WERI-Rb-1 (cell line): ENCODE data around the gene GNAI2.

ENCODE experiments used
- DNase-seq: peaks from one replicate; pipeline ENCODE4 v3.0.0-alpha.2; 2020
- H3K27ac ChIP-seq: fragments of 250-450 bp; sonication (Bioruptor Pico); 2 replicates; pipeline ENCODE4 v1.5.1; 2020; ENCODE audit warnings: mild to moderate bottlenecking, moderate library complexity
- H3K27me3 ChIP-seq: fragments of 250-450 bp; sonication (Bioruptor Pico); 2 replicates; pipeline ENCODE4 v1.5.1; 2021; ENCODE audit warnings: mild to moderate bottlenecking, low read depth, moderate library complexity; ENCODE audit not compliant: insufficient read depth, severe bottlenecking
- H3K36me3 ChIP-seq: fragments of 250-450 bp; sonication (Bioruptor Pico); 2 replicates; pipeline ENCODE4 v1.5.1; 2020; ENCODE audit warnings: mild to moderate bottlenecking, moderate library complexity
- H3K4me3 ChIP-seq: 2 replicates; pipeline ENCODE4 v1.5.1; 2011; ENCODE audit warnings: low read depth, mild to moderate bottlenecking, control low read depth, low read length
- H3K9me3 ChIP-seq: fragments of 250-450 bp; sonication (Bioruptor Pico); 2 replicates; pipeline ENCODE4 v1.5.1; 2021; ENCODE audit warnings: mild to moderate bottlenecking, moderate library complexity; ENCODE audit not compliant: severe bottlenecking
- TF ChIP-seq, protein P1 (sequence below): IDR thresholded peaks from 2 replicates; pipeline ENCODE4 v1.5.1; 2011; ENCODE audit warnings: low read depth, mild to moderate bottlenecking, control low read depth, inconsistent platforms, low read length

Gene GNAI2

DNA sequence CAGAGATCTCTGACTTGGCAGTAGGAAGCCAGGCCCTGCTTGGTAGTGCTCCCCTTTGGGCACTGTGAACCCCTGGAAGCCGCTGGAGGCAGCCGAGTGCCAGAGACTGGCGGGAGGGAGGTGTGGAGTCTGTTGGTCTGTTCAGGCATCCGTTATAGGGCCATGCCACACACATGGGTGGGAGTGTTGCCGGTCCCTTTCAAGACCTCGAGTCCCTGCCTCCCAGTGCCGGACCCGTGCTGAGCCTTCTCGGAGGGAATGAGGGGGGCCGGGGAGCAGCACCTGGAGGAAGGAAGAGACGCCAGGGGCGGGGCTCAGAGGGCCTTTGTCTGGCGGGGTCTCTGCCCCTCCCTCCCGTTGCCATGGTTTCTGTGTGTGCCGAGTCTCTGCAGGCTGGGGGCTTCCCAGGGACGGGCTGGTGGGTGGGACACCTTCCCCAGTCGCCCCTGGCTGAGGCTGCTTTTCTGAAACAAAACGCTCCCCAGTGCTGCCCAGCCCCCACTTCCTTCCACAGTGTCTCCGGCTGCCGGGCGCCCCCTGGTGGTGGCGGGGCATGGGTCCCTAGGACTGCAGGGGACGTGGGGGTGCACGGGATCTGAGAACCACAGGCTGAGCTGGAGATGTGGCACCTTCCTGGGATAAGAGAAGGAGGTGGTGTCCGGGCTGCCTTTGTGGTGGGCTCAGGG, 10.0 kb downstream of the GNAI2 start:
- DNase-seq, result peak; percentile 92
- peaks cover 12% of the 10 kb centered on the region for H3K36me3 ChIP-seq
- H3K27me3 ChIP-seq, result no peaks in the 10 kb centered on the region
- H3K27ac ChIP-seq, result peak overlapping the region; percentile 85
- H3K4me3 ChIP-seq, result peak overlapping the region; percentile 42
- TF ChIP-seq, protein P1, sequence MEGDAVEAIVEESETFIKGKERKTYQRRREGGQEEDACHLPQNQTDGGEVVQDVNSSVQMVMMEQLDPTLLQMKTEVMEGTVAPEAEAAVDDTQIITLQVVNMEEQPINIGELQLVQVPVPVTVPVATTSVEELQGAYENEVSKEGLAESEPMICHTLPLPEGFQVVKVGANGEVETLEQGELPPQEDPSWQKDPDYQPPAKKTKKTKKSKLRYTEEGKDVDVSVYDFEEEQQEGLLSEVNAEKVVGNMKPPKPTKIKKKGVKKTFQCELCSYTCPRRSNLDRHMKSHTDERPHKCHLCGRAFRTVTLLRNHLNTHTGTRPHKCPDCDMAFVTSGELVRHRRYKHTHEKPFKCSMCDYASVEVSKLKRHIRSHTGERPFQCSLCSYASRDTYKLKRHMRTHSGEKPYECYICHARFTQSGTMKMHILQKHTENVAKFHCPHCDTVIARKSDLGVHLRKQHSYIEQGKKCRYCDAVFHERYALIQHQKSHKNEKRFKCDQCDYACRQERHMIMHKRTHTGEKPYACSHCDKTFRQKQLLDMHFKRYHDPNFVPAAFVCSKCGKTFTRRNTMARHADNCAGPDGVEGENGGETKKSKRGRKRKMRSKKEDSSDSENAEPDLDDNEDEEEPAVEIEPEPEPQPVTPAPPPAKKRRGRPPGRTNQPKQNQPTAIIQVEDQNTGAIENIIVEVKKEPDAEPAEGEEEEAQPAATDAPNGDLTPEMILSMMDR, result peak; percentile 90
- H3K9me3 ChIP-seq, result no peaks in the 10 kb centered on the region

DNA sequence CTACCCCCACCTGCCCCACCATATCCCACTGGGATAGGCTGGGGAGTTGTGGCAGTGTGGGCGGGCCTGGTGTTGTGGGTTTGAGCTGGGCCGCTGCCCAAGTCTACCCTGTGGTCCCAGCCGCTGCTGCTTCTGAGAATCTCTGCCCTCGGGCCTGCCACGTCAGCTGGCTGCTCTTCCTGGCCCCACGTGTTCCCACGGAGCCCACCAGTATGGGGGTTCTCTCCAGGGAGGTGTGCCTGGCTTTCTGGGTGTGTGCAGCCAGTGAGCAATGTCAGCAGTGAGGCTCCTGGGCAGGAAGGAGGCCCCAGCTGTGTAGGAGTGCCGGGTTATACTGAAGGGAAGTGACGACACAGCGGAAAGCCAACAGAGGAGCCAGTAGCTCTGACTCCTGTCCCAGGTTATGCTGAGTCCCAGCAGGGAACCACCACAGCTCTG, 10.5 kb downstream of the GNAI2 start:
- DNase-seq, result no peak

DNA sequence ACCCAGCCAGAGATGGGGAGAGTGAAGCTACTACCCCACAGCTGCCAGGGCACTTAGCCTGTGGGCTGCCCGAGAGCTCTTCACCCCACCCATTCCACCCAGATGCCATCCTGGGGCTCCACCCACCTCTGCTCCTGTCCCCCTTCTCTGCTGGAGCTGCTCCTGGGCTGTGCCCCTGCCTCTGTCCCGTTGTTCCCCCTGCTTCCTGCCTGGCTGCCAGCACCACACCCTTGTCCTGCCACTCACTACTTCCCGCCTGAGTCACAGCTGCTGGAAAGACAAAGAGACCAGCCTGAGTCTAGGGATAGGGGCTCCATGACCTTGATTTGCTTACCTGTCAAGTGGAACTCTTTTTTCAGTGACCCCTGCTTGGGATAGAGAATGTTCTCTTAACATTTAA, 12.4 kb downstream of the GNAI2 start:
- TF ChIP-seq, protein P1, result no peak
- no peak for DNase-seq
- H3K36me3 ChIP-seq, result peaks cover 23% of the 10 kb centered on the region
- H3K27me3 ChIP-seq, result no peaks in the 10 kb centered on the region
- no peak overlapping the region for H3K4me3 ChIP-seq
- H3K27ac ChIP-seq, result no peak overlapping the region
- no peaks in the 10 kb centered on the region for H3K9me3 ChIP-seq

More for the DNA sequence above, 10.5 kb downstream of the GNAI2 start:
- Histone ChIP-seq H3K27ac (peak overlapping the region; percentile 85), H3K36me3 (peaks cover 12% of the 10 kb centered on the region), H3K9me3 (no peaks in the 10 kb centered on the region), H3K27me3 (no peaks in the 10 kb centered on the region), H3K4me3 (no peak overlapping the region)
- TF ChIP-seq, protein P1, result no peak

DNA sequence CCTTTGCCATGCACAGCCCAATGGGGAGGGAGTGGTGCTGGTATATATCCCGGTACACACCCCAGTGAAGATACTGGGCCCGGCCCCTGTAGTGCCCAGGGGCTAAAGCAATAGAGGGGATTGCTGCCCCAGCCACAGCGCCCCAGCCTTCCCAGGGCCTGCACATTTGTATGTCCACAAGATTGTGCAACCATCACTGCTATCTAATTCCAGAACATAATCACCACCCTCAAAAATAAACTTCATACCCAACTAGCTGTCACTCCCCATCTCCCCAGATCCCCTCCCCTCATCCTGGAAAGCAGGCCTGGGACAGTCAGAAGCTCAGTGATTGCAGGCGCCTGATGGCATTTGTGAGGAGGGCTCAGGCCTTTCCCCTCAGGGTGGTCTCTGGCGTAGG, 13.5 kb downstream of the GNAI2 start:
- no peak overlapping the region for H3K4me3 ChIP-seq
- no peaks in the 10 kb centered on the region for H3K9me3 ChIP-seq
- no peak overlapping the region for H3K27ac ChIP-seq
- TF ChIP-seq, protein P1, result no peak
- H3K27me3 ChIP-seq, result no peaks in the 10 kb centered on the region
- H3K36me3 ChIP-seq, result peaks cover 25% of the 10 kb centered on the region
- no peak for DNase-seq

DNA sequence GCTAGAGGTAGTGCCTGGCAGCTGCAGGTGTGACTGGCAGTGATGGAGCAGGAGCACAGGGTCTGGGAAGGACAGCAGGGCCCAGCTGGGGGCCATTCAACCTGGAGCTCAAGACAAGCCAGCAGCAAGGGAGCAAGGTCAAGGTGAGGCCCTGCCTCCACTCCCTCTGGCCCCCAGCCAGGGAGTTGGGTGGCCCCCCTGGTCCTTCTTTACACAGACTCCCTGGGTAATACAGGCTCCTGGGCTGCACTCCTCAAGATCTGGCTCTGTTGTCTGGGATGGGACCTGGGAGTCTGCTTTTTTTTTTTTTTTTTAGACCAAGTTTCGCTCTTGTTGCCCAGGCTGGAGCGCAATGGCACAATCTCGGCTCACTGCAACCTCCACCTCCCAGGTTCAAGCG, 14.5 kb downstream of the GNAI2 start:
- DNase-seq, result no peak
- H3K27ac ChIP-seq, result no peak overlapping the region
- peaks cover 29% of the 10 kb centered on the region for H3K36me3 ChIP-seq
- H3K4me3 ChIP-seq, result no peak overlapping the region
- no peaks in the 10 kb centered on the region for H3K9me3 ChIP-seq
- no peaks in the 10 kb centered on the region for H3K27me3 ChIP-seq
- TF ChIP-seq, protein P1, result no peak

DNA sequence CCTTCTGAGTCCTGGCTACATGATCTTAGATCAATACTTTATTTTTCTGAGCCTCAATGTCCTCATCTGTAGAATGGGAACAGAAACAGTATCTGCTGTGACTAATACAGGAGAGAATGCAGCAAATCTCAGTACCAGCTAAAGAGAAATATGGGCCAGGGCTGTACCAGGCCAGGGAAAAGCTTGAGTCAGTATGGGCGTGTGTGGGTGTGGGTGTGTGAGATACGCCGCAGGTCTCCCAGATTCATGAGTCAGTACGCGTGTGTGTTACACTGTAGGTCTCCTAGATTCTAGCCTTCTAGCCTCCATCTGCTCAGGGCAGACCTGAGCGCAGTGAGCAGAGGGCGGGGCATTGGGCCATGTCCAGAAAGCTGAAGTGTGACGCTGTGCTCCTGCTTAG, 15.2 kb downstream of the GNAI2 start:
- no peak overlapping the region for H3K4me3 ChIP-seq
- TF ChIP-seq, protein P1, result no peak
- H3K36me3 ChIP-seq, result peaks cover 30% of the 10 kb centered on the region
- DNase-seq, result no peak
- H3K9me3 ChIP-seq, result no peaks in the 10 kb centered on the region
- H3K27ac ChIP-seq, result no peak overlapping the region
- H3K27me3 ChIP-seq, result no peaks in the 10 kb centered on the region
